Posterior vena cava (tissue), 2 donors: Measurements from ENCODE around the gene PRPF31. TPM values are rescaled to one million over a fixed set of nuclear protein-coding genes. Genes with fewer than 3 reads are reported as not detected.

ENCODE experiments used
- DNase-seq: peaks from one replicate; pipeline ENCODE4 v3.0.0-alpha.2; 2020; ENCODE audit warnings: low spot score
- intact Hi-C, 2 donors: fragments of 100-400 bp; cut with DNase I; formaldehyde crosslinking; loops; one replicate each; pipeline versions ENCODE4 v1.14.1 to v1.14.2; 2022 to 2023
- total RNA-seq, 2 donors: library from RNA; stranded (reverse); fragmentation: NEBNext Ultra II Directional; extraction: Animal tissue kit (Norgen Biotek cat#: 25700); gene quantifications; one replicate each; pipeline ENCODE4 v1.2.1, GENCODE V29; 2021
- donor health status: DM: yes; HTN: yes; CAD: no.
- donor health status: DM: yes; HTN: yes; CAD: no.

The PRPF31 gene
- total RNA-seq, 2 donors from 2014 or later: 33.6 to 37.6 TPM

DNA sequence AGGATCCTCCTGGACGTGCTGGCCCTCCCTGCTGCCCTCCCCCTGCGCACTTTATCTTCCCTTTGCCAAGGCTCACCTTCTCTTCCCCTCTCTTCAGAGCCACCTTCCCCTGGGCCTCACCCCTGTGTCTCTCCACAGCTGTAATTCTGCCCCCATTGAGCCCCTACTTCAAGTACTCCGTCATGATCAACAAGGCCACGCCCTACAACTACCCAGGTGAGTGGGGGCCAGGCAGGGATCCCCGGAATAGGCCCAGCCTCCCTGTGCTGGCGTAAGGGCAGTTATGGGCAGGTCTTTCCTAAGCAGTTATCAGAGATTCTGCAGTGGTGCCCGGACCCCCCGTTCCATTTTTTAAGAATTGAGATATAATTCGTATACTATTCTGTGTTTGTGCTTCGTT is 9.8 kb upstream of the PRPF31 start:
- intact Hi-C loops: no loop called here

DNA sequence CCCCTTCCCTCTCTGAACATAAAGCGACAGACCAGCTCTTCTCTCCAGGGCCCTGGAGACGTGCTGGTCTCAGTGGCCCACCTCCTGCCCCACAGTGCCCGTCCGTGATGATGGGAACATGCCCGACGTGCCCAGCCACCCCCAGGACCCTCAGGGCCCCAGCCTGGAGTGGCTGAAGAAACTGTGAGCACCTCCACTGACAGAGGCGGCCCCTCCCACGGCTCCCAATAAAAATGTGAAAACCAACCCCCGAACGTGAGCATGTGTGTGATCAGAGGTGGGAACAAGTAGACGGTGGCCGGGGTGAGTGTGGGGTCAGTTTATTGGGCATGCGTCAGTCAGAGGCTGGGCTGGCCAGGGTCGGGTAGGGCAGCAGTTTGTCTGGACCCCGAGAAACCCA is 8.8 kb upstream of the PRPF31 start:
- DNase-seq: no peak
- intact Hi-C loops: no loop called here

More for the DNA sequence above, 9.8 kb upstream of the PRPF31 start:
- no peak for DNase-seq

DNA sequence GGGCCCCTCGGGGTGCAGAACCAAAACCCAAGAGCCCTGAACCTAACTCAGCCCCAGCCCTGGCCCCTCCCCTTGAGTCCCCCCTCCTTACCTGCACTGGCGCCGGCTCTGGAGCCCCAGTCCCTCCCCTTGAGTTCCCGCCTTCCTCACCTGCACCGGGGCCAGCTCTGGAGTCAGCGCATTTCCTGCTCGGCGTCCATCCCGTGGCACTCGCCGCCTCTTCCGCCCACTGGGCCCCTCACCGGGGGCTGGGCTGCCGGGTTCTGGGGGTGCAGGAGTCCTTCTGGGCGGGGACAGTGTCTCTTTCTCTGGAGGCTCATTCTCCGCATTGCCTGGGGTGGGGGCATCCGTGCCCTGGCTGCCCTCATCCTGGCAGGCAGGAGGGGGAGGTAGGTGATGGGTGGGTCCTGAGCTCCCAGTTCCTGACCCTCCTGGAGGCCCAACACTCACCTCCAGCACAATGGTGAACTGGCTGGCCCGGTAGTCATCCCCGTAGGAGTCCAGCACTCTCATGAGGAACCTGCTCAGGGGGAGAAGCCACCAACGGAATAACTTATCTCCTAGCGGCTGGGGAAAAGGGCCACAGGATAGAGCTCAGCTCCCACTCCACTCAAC is 7.6 kb upstream of the PRPF31 start:
- peak; percentile 64 for DNase-seq

DNA sequence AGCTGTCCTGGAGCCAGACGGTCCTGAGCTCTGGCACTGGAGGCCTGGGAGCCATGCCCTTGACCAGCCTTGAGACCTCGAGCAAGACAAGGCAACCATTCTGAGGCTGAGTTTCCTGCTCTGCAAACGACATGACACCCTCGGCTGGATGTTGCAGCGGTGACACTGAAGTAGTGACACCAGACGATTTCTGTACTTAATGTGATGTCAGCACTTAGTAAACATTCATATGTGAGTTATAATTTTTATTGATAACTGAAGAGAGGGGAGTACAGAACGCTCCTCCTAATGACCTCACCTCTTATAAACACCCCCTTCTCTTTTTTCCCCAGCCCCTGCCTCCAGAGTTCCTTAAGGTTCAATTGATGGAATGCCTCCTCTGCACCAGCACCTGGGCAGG is 7.1 kb upstream of the PRPF31 start:
- intact Hi-C loops: no loop called here
- no peak for DNase-seq

More for the DNA sequence above, 7.6 kb upstream of the PRPF31 start:
- intact Hi-C loops: no loop called here

DNA sequence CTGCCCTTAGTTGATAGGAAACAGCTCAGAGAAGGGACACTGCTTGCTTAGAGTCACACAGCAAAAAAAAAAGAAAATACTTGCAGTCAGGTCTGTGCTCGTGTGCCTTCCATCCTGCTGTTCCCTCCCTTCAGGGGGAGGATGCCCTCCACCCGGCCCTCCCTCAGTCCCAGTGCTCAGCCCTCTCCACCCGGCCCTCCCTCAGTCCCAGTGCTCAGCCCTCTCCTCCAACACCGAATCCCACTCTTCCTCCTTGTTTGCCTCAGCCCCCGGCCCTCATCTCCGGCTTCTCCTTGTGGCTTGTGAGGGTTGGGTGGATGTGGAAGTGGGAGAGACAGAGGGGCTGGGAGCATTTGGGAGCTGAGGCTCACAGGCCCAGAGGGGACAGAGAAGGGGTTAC is 5.9 kb upstream of the PRPF31 start:
- intact Hi-C loops: no loop called here
- DNase-seq: no peak

DNA sequence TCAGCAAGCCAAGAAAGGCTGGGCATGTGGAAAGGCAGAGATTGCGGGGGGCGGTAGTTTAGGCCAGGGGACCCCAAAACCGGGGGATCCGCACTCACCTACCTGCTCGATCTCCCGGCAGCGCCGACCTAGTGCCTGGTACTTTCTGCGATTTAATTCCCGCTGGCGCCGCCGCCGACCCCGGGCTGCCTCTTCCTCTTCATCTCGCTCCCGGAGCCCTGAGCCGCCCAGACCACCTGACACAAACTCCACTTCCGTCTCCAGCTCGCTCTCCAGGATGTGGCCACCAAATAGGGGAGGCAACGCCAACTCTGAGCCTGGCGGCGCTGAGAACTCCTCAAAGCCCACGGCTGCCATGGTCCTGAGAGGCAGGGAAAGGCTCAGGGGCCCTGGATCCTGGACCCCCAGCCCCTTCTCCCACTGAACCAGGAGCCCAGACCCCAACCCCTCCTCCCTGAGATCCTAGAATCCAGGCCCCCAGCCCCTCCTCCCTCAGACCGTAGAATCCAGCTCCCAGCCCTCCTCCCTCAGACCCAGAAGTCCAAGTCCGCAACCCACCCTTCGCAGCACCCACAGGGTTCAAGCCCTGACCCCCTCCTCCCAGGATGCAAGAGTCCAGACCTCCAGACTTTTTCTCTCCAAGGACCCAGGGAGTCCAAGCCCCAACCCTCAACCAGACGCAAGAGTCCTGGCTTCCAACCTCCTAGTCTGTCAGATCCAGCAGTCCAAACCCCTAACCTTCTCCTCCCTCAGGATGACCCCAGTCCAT is 1.0 kb upstream of the PRPF31 start:
- intact Hi-C loops: no loop called here
- peak; percentile 89 for DNase-seq

DNA sequence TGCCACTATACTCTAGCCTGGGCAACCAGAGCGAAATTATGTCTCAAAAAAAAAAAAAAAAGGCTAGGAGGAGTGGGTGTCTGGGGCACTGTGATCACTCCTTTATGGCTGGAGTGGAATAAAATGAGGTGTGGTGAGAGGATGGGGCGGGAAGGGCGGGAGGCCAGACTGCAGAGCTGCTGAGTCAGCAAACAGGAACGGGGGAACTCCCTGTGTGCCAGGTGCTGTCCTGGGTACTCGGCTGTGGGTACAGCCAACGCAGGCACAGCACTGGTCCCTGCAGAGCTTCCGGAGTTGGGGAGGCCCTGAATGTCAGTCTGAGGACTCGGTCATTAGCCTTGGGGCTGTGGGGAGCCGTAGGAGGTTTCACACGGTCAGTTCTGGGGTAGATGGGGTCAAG is 5.7 kb downstream of the PRPF31 start:
- intact Hi-C loops: no loop called here
- no peak for DNase-seq

DNA sequence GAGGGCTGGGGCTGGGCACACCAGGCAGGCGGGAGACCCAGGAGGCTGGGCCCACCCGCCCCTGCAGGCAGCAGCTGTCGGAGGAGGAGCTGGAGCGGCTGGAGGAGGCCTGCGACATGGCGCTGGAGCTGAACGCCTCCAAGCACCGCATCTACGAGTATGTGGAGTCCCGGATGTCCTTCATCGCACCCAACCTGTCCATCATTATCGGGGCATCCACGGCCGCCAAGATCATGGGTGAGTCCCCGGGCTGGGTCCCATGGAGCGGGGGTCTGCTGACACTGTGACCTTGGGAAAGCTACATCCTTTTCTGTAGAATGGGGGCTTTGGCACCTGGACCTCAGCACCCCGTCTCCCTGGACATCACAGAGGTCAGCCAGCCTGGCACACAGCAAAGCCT is 8.1 kb downstream of the PRPF31 start:
- DNase-seq: no peak
- intact Hi-C loops: no loop called here

DNA sequence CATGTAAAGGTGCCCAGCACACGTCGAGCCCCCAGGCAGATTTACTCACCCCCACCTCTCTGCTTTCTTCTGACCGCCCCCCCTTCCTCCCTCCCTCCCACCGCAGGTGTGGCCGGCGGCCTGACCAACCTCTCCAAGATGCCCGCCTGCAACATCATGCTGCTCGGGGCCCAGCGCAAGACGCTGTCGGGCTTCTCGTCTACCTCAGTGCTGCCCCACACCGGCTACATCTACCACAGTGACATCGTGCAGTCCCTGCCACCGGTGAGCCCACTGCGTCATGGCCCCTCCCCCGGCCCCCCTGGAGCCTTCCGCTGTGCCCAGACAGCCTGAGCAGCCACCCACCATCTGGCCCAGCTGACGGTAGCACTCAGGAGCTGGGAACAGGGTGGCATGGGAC is 8.8 kb downstream of the PRPF31 start:
- intact Hi-C loops: no loop called here
- no peak for DNase-seq

DNA sequence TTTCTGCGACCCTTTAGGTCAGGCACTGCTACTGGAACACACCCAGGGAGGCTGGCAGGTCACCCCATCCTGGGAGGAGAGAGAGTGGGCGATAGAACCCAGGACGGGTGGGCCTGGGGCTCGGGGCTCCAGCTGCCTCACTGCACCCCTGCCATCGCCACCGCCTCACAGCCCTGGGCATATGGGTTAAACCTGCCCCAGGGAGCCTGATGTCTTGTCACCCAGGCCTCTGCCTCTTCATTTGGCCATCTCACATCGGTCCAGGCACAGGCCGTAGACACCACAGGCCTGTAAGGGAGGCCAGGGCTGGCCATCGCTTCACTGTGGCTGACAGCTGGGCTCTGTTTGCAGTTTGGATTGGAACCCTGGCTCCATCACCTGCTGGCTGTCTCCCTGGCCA is 10.2 kb downstream of the PRPF31 start:
- intact Hi-C loops: no loop called here

DNA sequence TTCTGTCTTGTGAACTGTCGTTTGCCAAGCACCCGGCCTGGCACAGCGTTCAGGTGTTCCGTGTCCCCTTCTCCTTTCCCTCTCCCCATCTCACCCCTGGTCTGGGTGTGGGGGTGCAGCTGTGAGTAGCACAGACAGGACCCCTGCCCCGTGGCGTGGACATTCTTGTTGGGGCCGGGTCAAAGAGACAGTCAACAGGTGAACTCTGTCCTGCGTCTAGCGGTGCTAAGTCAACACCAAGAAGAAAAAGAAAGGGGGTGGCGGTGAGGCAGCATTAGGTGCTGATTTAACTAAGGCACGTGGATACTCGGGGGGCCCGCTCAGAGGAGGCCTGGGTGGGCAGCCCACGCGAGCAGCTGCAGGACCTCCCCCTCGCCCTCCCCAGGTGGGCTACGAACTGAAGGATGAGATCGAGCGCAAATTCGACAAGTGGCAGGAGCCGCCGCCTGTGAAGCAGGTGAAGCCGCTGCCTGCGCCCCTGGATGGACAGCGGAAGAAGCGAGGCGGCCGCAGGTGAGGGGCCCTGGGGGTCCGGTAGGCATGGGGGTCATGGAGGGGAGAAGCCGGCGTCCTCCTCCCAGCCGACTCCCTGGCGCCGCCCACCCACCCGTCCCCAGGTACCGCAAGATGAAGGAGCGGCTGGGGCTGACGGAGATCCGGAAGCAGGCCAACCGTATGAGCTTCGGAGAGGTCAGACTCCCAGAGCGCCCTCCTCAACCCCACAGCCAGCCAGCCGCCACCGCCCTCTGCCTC is 12.3 kb downstream of the PRPF31 start:
- intact Hi-C loops: no loop called here
- DNase-seq: no peak

More for the DNA sequence above, 10.2 kb downstream of the PRPF31 start:
- DNase-seq: no peak

DNA sequence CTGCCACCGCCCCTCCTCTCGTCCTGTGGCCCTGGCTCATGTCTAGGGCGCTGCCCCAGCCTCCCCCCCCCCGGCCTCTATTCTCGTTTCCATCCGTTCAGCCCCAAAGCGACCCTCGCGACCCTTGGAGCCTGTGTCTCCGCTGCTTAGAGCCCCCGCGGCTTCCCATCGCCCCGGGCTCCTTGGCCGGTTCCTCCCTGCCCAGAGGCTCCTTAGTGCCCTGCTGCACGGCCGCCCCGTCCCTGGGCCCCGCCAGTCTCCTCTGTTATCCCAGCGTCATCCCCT is 12.8 kb downstream of the PRPF31 start:
- intact Hi-C loops: no loop called here

DNA sequence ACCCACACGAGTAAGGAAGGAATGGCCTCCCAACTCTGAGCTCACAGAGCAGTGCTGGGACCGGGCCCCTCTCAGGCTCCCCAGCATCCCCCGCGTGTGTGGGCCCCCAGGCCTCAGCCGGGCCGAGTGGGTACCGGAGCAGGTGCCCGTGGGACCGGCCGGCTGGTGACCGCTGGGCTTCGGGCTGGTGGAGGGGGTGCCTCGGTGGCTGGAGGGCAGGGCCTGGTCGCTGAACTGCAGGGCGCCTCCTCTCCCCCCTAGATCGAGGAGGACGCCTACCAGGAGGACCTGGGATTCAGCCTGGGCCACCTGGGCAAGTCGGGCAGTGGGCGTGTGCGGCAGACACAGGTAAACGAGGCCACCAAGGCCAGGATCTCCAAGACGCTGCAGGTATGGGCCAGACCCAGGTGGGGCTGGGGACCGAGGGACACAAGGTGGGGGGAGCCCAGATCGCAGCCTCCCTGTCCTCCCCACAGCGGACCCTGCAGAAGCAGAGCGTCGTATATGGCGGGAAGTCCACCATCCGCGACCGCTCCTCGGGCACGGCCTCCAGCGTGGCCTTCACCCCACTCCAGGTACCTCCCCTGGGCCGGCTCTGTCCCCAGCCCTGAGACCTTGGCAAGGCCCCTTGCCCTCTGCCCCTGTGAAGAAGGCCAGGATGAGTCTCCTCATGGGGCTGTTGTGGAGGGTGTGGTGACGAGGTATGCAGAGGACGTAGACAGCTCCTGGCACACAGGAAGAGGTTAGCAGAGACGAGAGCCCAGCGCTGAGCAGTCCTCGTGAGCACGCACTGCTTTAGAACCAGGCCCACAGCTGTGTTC is 13.5 kb downstream of the PRPF31 start:
- intact Hi-C loops: no loop called here
- no peak for DNase-seq

More for the DNA sequence above, 12.8 kb downstream of the PRPF31 start:
- DNase-seq: no peak

DNA sequence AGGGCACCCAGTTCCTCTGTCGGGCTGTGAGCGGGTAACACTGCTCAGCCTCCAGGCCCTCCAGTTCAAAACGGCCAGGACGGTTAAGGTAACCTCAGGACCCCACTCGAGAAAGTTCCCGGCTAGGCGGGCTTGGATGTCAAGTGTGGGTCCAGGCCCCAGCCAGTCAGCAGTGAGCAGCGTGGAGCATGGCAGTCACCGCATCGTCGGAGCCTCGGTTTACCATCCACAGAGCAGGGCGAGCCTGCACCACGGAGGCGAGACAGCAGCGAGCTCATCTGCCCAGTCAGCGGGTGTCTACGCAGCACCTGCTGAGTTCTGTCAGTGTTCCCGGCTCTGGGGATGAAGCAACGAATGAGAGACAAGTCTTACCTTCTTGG is 14.1 kb downstream of the PRPF31 start:
- no peak for DNase-seq
- intact Hi-C loops: no loop called here

DNA sequence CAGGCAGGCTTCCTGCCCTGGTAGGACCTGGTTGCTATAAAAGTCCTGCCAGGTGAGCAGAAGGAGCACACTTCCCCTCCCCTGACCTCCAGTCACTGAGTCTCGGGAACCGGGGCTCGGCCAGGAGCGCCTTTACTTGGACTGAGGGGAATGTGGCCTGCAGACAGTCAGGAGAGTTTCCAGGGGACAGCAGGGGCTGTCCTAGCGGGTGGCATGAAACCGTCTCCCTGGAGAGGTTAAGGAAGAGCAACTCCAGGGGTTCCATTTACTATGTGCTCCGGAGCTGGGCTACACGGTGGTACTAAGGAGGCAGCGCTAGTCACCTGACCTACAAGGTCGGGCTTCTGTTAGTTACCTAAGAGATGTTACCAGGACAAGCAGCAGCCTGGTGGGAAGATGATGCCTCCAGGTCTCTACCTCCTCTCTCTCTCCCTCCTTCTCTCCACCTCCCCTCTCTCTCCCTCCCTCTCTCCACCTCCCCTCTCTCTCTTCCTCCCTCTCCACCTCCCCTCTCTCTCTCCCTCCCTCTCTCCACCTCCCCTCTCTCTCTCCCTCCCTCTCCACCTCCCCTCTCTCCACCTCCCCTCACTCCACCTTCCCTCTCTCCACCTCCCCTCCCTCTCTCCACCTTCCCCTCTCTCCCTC is 17.9 kb downstream of the PRPF31 start:
- intact Hi-C loops: no loop called here
- no peak for DNase-seq

DNA sequence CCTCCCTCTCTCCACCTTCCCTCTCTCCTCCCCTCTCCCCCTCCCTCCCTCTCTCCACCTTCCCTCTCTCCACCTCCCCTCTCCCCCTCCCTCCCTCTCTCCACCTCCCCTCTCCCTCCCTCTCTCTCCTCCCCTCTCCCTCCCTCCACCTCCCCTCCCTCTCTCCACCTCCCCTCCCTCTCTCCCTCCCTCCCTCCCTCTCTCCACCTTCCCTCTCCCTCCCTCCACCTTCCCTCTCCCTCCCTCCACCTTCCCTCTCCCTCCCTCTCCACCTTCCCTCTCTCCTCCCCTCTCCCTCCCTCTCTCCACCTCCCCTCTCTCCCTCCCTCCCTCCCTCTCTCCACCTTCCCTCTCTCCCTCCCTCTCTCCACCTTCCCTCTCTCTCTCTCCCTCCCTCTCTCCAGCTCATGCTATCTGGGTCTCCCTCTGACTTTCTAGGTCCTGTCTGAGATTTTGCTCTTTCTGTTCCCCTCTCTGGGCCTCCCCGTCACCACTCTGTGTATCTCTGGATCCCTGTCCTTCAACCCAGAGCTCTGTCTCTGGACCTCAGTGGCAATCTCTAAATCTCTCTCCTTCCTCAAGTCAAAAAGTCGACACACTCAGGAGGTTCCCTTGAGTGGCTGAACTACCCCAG is 18.5 kb downstream of the PRPF31 start:
- DNase-seq: no peak
- intact Hi-C loops: no loop called here

DNA sequence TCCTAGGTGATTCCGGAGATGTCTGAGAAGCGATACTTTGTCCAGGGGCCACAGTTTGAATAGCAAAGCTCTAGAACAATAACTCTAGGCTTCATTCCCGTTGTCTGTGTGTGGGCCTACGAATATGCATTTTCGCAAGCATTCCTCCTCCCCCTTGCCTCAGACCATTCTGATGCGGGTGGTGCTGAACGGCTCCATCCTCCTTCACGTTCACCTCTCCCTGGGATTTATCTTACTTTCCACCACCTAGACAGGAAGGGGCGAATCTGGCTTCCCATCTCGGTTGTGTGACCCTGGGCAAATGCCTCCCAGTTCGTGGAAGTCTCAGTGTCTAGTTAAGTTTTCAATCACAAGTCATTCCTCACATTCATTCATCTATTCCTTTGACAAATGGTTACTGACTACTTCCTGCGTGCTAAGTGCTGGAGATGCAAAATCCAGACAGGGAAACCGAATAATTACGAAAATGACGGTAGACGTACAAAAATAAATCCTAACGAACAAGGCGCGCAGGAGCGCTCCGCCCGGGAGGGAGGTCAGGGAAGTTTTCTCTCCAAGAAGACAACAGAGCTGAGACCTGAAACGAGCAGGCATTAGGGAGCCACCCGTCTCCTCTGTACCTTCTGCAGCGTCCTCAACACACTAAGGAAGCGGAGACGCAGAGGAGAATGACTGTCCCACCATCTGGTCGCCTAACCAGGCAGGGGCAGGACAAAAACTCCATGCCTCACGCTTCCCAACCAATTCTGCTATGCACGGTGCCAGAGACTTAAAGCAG is 20.7 kb downstream of the PRPF31 start:
- DNase-seq: no peak
- intact Hi-C loops: no loop called here
